ENCODE measurements around the gene MYBPC3. TPM values are rescaled to one million over a fixed set of nuclear protein-coding genes. Genes with fewer than 3 reads are reported as not detected.

Gene MYBPC3
- total and polyA plus RNA-seq, 10 of the 15 experiments (the other 5 are each of a cell fraction or from before 2014, with no cell fraction given): 0.03 to 0.08 (median 0.03) TPM; not detected in 7

- ChIA-PET RAD21 (ENCODE audit: unreplicated experiment) (interaction anchor here (0.6 kb wide), 1 partner anchor 59 kb away, joined by 3 read pairs; no protein-coding TSS in a partner anchor), CTCF (no interaction called here), SMC1A (ENCODE audit: uncharacterized antibody, unreplicated experiment) (no interaction called here), POLR2A (no interaction called here)
- ATAC-seq (no peak), FAIRE-seq (no peak), DNase-seq (ENCODE audit: low read depth, low spot score) (no peak)
- Histone ChIP-seq H3K27me3 (replicated peaks in 1 of 2; ENCODE audit: control insufficient read depth in 2 of 2, insufficient read depth in 2 of 2, low read length in 1 of 2) (no peaks in the 10 kb centered on the region), H3K4me1 (ENCODE audit: control insufficient read depth, insufficient read depth, low read length) (no peaks in the 10 kb centered on the region), H3K4me3 (no peak overlapping the region), H3K36me3 (ENCODE audit: control insufficient read depth in 2 of 2, insufficient read depth in 2 of 2, low read length in 1 of 2) (peaks cover 3% of the 10 kb centered on the region in 2 experiments; a peak in 3 of 4 replicates), H3K9ac (ENCODE audit: control insufficient read depth, insufficient read depth, low read length) (no peak overlapping the region), H3K27ac (ENCODE audit: control insufficient read depth, insufficient read depth) (no peak overlapping the region), H4K20me1 (ENCODE audit: control insufficient read depth, insufficient read depth) (no peaks in the 10 kb centered on the region), H2AFZ (ENCODE audit: control insufficient read depth, low read depth, low read length) (no peak overlapping the region), H3K9me3 (replicated peaks; ENCODE audit: control insufficient read depth, insufficient read depth, low read length) (no peaks in the 10 kb centered on the region; the same call in 2 of the 3 replicates), H3K79me2 (ENCODE audit: control insufficient read depth, insufficient read depth, low read length) (no peaks in the 10 kb centered on the region), H3K4me2 (ENCODE audit: control insufficient read depth, insufficient read depth) (no peak overlapping the region)
- BruUV-seq (replicated peaks): no TSS peak
- no peak for TF ChIP-seq IRF3 (IDR thresholded peaks at IDR 0.05)
- TF ChIP-seq ATF2 (IDR thresholded peaks at IDR 0.05; ENCODE audit: low read length): no peak
- TF ChIP-seq DPF2 (IDR thresholded peaks at IDR 0.05): no peak
- no peak for TF ChIP-seq NFYB (IDR thresholded peaks at IDR 0.05; ENCODE audit: insufficient read depth, low read depth, low read length)
- intact Hi-C loops (cut with micrococcal nuclease; ENCODE audit: unreplicated experiment): no loop called here
- in situ Hi-C loops (cut with MboI): no loop called here
- WGBS (ENCODE audit: insufficient coverage, insufficient replicate concordance, low lambda C conversion rate, missing lambda C conversion rate): 98% methylated on average over 21 of the region's 32 CpGs
Measured at GRCh38 chr11:47354913-47355282, 2.4 kb upstream of the MYBPC3 start.

All from GM12878 (cell line).